Amygdala (tissue), 56 donors: ENCODE data around the gene CRYM.
A peak's percentile ranks its signal among the peaks of the same experiment; 100 is the strongest.
"Not testable (repeated sequence)": the region's sequence is repeated elsewhere in the genome, so short reads cannot be mapped to it uniquely, and the experiment has no call there.

Source experiments
- DNase-seq, 56 donors: peaks; one replicate each; lab custom pipeline; 2025; lab: John Stamatoyannopoulos, UW

Gene CRYM

DNA sequence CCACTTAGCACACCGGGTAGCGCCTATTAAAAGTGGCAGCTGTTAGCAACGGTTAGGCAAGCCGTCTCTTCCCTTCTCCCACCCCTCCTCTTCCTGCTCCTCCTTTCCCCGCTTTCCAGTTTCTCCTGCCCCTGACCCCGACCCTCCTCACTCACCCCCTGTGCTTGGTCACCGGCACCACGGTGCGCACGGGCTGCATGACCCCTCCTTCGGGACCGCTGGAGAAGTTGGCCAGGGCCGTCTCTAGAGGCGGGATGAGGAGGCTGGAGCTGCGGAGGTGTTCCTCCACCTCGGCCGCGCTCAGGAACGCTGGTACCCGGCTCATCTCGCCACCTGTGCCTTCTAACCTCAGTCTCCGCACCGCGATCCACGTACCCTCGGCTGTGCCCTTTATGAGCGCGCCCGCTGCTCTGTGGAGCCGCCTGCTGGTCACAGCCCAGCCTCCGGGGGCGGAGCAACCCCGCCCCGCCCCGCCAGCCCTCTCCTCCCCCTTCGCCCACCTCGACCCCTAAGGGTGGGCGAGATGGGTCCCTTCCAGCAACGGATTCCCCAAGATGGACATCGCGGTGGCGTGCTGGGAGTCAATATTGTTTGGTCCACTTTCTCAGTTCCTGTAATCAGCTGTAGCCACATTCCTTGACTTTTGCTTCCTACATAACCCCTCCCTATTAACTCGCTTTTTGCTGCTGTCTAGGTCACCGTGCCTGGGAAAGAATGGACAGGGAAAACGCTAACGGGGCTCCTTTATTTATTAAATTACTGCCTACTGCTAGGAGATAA is at the start of gene CRYM:
TSS of gene CRYM (minus strand) at position 364 of the 780 bp plus-strand sequence. CDS start at position 325, 39 bp downstream.
- DNase-seq: peak in 16 of 56 donors; percentile 0 to 51 (median 15)

GRCh38 chr16:21327046-21327445 is 49.0 kb upstream of the CRYM start:
- DNase-seq: no peak

GRCh38 chr16:21326459-21326858 is 48.4 kb upstream of the CRYM start:
- no peak for DNase-seq

GRCh38 chr16:21324267-21324666 is 46.2 kb upstream of the CRYM start:
- DNase-seq: no peak

GRCh38 chr16:21322251-21322650 is 44.2 kb upstream of the CRYM start:
- DNase-seq: not testable (repeated sequence)

- peak in 2 of 56 donors; percentile 2 to 3 for DNase-seq
Observed at GRCh38 chr16:21321736-21322135, 43.6 kb upstream of the CRYM start.

- no peak for DNase-seq
Observed at GRCh38 chr16:21314339-21314738, 36.2 kb upstream of the CRYM start.

DNA sequence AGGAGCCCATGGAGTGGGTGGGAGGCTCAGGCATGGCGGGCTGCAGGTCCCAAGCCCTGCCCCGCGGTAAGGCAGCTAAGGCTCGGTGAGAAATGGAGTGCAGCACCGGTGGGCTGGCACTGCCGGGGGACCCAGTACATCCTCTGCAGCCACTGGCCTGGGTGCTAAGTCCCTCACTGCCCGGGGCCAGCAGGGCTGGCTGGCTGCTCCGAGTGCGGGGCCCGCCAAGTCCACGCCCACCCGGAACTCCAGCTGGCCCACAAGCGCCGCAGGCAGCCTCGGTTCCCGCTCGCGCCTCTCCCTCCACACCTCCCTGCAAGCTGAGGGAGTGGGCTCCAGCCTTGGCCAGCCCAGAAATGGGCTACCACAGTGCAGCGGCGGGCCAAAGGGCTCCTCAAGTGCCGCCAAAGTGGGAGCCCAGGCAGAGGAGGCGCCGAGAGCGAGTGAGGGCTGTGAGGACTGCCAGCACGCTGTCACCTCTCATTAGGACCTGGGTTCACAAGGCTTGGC is 34.8 kb upstream of the CRYM start:
- not testable (repeated sequence) for DNase-seq

GRCh38 chr16:21312046-21312445 is 34.0 kb upstream of the CRYM start:
- DNase-seq: not testable (repeated sequence)

DNA sequence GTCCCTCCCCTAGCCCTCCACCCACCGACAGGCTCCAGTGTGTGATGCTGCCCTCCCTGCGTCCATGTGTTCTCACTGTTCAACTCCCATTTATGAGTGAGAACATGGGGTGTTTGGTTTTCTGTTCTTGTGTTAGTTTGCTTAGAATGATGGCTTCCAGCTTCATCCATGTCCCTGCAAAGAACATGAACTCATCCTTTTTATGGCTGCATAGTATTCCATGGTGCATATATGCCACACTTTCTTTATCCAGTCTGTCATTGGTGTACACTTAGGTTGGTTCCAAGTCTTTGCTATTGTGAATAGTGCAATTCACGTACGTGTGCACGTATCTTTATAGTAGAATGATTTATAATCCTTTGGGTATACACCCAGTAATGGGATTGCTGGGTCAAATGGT is 28.6 kb upstream of the CRYM start:
- DNase-seq: not testable (repeated sequence)

DNA sequence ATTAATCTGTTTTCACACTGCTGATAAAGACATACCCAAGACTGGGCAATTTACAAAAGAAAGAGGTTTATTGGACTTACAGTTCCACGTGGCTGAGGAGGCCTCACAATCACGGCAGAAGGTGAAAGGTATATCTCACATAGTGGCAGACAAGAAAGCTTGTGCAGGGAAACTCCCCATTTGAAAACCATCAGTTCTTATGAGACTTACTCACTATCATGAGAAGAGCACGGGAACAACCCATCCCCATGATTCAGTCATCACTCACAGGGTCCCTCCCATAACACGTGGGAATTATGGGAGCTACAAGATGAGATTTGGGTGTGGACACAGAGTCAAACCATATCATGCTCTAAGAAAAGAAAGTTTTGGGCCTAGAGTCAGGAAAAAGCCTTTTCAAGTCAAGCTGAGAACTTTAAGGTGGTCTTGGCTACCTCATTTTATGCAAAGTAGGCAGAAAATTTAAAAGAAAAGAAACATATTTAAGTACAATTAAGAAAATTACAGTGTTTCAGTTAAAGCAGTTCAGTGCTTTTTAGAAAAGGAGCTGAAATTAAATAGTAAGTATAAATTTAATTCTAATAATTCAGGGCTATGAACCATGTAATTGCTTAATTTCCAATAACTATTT is 24.9 kb upstream of the CRYM start:
- no peak for DNase-seq

GRCh38 chr16:21302454-21302853 is 24.4 kb upstream of the CRYM start:
- no peak for DNase-seq

GRCh38 chr16:21301895-21302291 is 23.8 kb upstream of the CRYM start:
- DNase-seq: no peak

- peak in 16 of 56 donors; percentile 5 to 45 (median 18) for DNase-seq
Observed at GRCh38 chr16:21301168-21301894, 23.2 kb upstream of the CRYM start.

DNA sequence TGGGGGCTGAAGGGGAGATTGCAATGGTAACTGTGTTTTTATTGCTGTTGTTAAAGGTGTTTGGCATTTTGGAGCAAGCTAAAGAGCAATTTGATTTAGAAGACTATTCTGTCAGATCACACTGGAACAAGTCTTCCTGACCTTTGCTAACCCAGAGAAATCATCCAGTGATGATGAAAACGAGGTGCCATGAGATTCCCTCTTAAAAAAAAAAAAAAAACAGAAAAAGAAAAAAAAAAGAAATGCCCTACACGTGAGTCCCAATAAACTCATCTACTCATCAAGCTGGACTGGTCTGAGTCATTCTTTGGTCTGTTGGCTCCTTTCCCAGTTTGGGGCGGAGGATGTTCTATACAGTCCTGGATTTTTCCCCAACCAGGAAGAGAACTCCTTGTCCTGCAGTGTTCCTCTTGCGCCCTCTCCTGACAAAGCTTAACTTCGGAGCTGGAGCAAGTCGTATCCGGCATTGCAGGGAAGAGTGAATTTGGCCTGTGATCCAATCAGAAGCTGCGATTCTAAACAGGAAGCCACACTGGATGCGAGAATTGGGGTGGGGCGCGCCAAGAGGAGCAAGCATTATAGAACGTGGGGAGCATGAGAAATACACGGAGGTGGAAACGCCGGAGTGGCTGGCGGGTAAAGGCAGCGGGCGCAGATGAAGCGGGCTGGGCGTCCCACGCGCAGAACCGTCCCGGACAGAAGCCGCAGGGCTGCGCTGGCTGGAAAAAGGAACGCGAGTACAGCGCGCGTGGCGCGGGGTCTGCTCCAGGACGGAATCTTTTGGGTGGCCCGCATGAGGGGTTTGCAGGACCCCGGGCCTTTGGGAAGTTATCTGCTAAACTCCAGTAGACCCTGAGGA is 22.4 kb upstream of the CRYM start:
- peak in 55 of 56 donors; percentile 18 to 96 (median 79) for DNase-seq

GRCh38 chr16:21289789-21290188 is 11.7 kb upstream of the CRYM start:
- DNase-seq: not testable (repeated sequence)

- no peak for DNase-seq
Observed at GRCh38 chr16:21285314-21285713, 7.2 kb upstream of the CRYM start.

DNA sequence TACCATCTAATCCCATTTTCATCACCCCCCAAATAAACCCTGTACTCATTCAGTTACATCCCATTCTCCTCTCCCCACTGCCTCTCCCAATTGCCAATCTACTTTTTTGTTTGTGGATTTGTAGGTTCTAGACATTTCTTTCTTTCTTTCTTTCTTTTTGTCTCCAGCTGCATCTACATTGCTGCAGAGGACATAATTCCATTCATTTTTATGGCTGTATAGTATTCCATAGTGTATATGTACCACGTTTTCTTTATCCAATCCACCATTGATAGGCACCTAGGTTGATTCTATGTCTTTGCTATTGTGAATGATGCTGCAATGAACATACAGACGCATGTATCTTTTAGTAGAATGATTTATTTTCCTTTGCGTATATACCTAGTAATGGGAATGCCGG is 6.3 kb upstream of the CRYM start:
- DNase-seq: no peak

GRCh38 chr16:21283521-21284289 is 5.6 kb upstream of the CRYM start:
- peak in 11 of 56 donors; percentile 2 to 24 (median 12) for DNase-seq
